Measurements from ENCODE around the gene TBC1D25.

Gene TBC1D25

DNA sequence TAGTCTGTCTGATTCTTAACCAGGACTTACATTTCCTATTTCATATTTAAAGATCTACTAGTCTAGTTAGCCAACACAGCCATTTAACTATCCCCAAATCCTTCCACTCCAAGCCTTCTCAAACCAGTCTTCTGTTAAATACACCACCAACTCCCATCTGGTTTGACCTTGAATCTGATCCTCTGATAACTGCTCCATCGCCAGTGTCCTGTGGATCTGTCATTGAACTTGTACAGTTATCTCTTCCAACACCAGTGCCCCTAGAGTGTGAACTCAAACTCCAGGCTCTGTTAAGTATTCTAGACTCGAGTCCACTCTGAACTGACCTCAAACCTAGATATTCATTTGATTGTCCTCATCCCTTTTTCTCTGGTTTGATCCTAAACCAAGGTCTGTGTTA, 72.2 kb downstream of the TBC1D25 start:
- DNase-seq = no peak
